Uterus (tissue), 4 donors: ENCODE data around the gene ADK. TPM values are rescaled to one million over a fixed set of nuclear protein-coding genes. Genes with fewer than 3 reads are reported as not detected.

Source experiments
- DNase-seq, 2 donors: peaks; one replicate each; pipeline ENCODE4 v3.0.0-alpha.2; 2019 to 2020
- H3K27ac ChIP-seq, 2 donors: fragments of 200-600 bp; sonication (generic); 1 replicate in 1 of 2; 2 replicates in 1 of 2; pipeline ENCODE4 v1.5.1; 2016 to 2018
- H3K27me3 ChIP-seq, 2 donors: fragments of 200-600 bp; sonication (generic); one replicate each; pipeline ENCODE4 v1.5.1; 2018 to 2019; ENCODE audit warnings: control low read depth in 1 of 2
- H3K36me3 ChIP-seq, 2 donors: fragments of 200-600 bp; sonication (generic); one replicate each; pipeline ENCODE4 v1.5.1; 2019; ENCODE audit warnings: control low read depth in 1 of 2
- H3K4me1 ChIP-seq, 2 donors: fragments of 200-600 bp; sonication (generic); one replicate each; pipeline ENCODE4 v1.5.1; 2018 to 2019; ENCODE audit warnings: control low read depth in 1 of 2
- H3K4me3 ChIP-seq, 2 donors: fragments of 200-600 bp; sonication (generic); 1 replicate in 1 of 2; 2 replicates in 1 of 2; pipeline ENCODE4 v1.5.1; 2018 to 2019; ENCODE audit warnings: mild to moderate bottlenecking in 1 of 2
- H3K9me3 ChIP-seq, 2 donors: fragments of 200-600 bp; sonication (generic); one replicate each; pipeline ENCODE4 v1.5.1; 2019; ENCODE audit warnings: control low read depth in 1 of 2
- CTCF ChIP-seq, 4 experiments: fragments of 200-600 bp in 2 of 4; fragments of 450-650 bp in 2 of 4; sonication (generic) in 2 of 4; IDR thresholded peaks; one replicate each; pipeline ENCODE4 v1.5.1; 2016 to 2019; ENCODE audit warnings: antibody characterized with exemption in 4 of 4, mild to moderate bottlenecking in 2 of 4, moderate library complexity in 1 of 4
- POLR2A ChIP-seq, 2 donors: fragments of 450-650 bp; IDR thresholded peaks; one replicate each; pipeline ENCODE4 v1.6.1; 2016; ENCODE audit warnings: antibody characterized with exemption in 2 of 2, mild to moderate bottlenecking in 1 of 2, moderate library complexity in 1 of 2
- intact Hi-C: fragments of 100-400 bp; cut with DNase I; formaldehyde crosslinking; loops from one replicate; pipeline ENCODE4 v1.15.1; 2023; ENCODE audit warnings: low total_unique reads
- total RNA-seq, 4 donors: library from RNA; depleted of rRNA in 3 of 4; stranded (reverse); fragments of >200 nt in 3 of 4; gene quantifications; one replicate each; pipeline versions ENCODE4 v1.1.0 to v1.2.4, GENCODE V29; 2014 to 2023
- donor health status: DM: yes; HTN: yes; CAD: no.

The ADK gene
- total RNA-seq, 4 donors from 2014 or later, result 12.6 to 41.1 (median 19.0) TPM

GRCh38 chr10:74314166-74314565 lies 163.1 kb downstream of the ADK start:
- no peak overlapping the region for H3K4me3 ChIP-seq

DNA sequence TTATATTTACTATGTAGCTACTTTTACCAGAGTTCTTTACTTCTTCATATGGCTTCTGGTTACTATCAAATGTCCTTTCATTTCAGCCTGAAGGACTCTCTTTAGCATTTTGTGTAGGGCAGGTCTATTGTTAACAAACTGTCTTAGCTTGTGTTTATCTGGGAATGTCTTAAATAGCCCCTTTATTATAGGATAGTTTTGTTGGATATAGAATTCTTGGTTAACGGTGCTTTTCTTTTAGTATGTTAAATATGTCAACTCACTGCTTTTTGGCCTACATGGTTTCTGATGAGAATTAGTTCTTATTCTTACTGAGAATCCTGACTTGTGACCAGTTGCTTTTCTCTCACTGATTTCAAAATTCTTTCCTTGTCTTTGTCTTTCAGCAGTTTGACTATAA lies 169.0 kb downstream of the ADK start:
- no peak overlapping the region for H3K4me3 ChIP-seq
- no peaks in the 10 kb centered on the region for H3K4me1 ChIP-seq
- no peaks in the 10 kb centered on the region for H3K36me3 ChIP-seq
- no peak for TF ChIP-seq CTCF (IDR thresholded peaks at IDR 0.05)
- no peak for TF ChIP-seq POLR2A (IDR thresholded peaks at IDR 0.05)
- no peak overlapping the region for H3K27ac ChIP-seq
- no peaks in the 10 kb centered on the region for H3K27me3 ChIP-seq
- intact Hi-C loops, result no loop called here
- H3K9me3 ChIP-seq, result peaks cover 0 to 4% of the 10 kb centered on the region in 2 donors
- no peak for DNase-seq

More at GRCh38 chr10:74314166-74314565, 163.1 kb downstream of the ADK start:
- Histone ChIP-seq H3K36me3 (no peaks in the 10 kb centered on the region), H3K9me3 (peaks cover 0 to under 1% of the 10 kb centered on the region in 2 donors), H3K27me3 (no peaks in the 10 kb centered on the region), H3K4me1 (no peaks in the 10 kb centered on the region), H3K27ac (no peak overlapping the region)
- intact Hi-C loops, result no loop called here
- TF ChIP-seq POLR2A (IDR thresholded peaks at IDR 0.05) (no peak), CTCF (IDR thresholded peaks at IDR 0.05) (no peak)
- DNase-seq, result no peak

DNA sequence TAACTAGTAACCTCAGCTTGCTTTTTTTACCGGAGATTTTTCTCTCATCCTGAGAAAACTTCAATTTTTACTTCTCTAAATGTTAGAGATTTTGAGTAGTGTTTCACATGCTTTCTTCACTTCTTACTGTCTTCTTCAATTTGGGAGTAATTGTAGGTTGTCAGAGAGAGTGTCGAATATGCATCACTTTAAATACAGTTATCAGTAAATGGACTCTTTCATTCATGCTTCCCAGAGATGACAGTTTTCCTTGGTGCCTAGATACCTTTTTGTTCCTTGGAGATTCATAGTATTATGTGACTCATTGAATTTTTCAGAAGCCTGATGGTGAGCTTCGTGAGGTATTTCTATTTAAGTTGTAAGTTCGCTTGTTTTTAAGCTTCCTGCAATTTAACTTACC lies 169.7 kb downstream of the ADK start:
- no peak for TF ChIP-seq POLR2A (IDR thresholded peaks at IDR 0.05)
- TF ChIP-seq CTCF (IDR thresholded peaks at IDR 0.05), result no peak
- intact Hi-C loops, result no loop called here
- Histone ChIP-seq H3K27me3 (no peaks in the 10 kb centered on the region), H3K4me3 (no peak overlapping the region), H3K4me1 (no peaks in the 10 kb centered on the region), H3K36me3 (no peaks in the 10 kb centered on the region), H3K9me3 (peaks cover 0 to 4% of the 10 kb centered on the region in 2 donors), H3K27ac (no peak overlapping the region)
- DNase-seq, result no peak

DNA sequence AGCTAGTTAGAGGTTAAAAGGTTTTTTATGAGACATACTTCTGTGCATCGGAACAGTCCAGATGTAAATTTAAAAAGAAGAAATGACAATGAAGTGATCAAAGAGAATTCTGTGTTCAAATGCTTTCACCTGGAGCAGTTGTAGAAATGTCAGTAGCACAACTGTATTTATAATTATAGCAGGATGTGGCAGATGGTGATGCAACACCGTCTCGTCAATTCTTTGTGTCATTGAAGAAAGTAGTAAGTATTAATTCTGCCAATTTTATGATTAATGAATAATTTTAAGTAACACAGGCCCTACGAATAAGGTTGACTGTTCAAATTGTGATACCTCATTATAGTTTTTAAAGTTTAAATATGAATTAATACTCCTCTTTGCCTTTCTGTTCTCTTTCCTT lies 171.1 kb downstream of the ADK start:
- TF ChIP-seq POLR2A (IDR thresholded peaks at IDR 0.05) (no peak), CTCF (IDR thresholded peaks at IDR 0.05) (no peak)
- intact Hi-C loops, result no loop called here

GRCh38 chr10:74322565-74322964 lies 171.5 kb downstream of the ADK start:
- no peaks in the 10 kb centered on the region for H3K4me1 ChIP-seq

More for the DNA sequence above, 171.1 kb downstream of the ADK start:
- Histone ChIP-seq H3K27me3 (no peaks in the 10 kb centered on the region), H3K36me3 (no peaks in the 10 kb centered on the region), H3K4me1 (no peaks in the 10 kb centered on the region), H3K27ac (no peak overlapping the region), H3K4me3 (no peak overlapping the region), H3K9me3 (peaks cover 0 to 4% of the 10 kb centered on the region in 2 donors)
- no peak for DNase-seq

More at GRCh38 chr10:74322565-74322964, 171.5 kb downstream of the ADK start:
- TF ChIP-seq CTCF (IDR thresholded peaks at IDR 0.05) (no peak), POLR2A (IDR thresholded peaks at IDR 0.05) (no peak)
- Histone ChIP-seq H3K27ac (no peak overlapping the region), H3K4me3 (no peak overlapping the region), H3K27me3 (no peaks in the 10 kb centered on the region), H3K9me3 (peaks cover 0 to 4% of the 10 kb centered on the region in 2 donors), H3K36me3 (no peaks in the 10 kb centered on the region)
- intact Hi-C loops, result no loop called here
- DNase-seq, result no peak
